Neural cell (in vitro differentiated cells): ENCODE results near the gene FLYWCH1. TPM values are rescaled to one million over a fixed set of nuclear protein-coding genes. Genes with fewer than 3 reads are reported as not detected.

Experiments used
- H2AFZ ChIP-seq: fragments of 200-600, 300-800 bp; sonication (generic), shearing (Covaris generic); 2 replicates; pipeline ENCODE4 v1.6.0; 2014; ENCODE audit warnings: low read depth, mild to moderate bottlenecking, antibody characterized with exemption, low read length, moderate library complexity
- H3F3A ChIP-seq: fragments of 200-600 bp; shearing (Covaris generic); 2 replicates; pipeline ENCODE4 v1.6.1; 2016; ENCODE audit warnings: mild to moderate bottlenecking, moderate library complexity, mixed read lengths, antibody characterized with exemption, low read length; ENCODE audit not compliant: insufficient read depth, poor library complexity, severe bottlenecking
- H3K27ac ChIP-seq: fragments of 200-600, 300-800 bp; sonication (generic), shearing (Covaris generic); 2 replicates; pipeline ENCODE4 v1.5.1; 2014; ENCODE audit warnings: mild to moderate bottlenecking, low read length, moderate library complexity
- H3K27me3 ChIP-seq: fragments of 300-800, 200-600 bp; sonication (generic), shearing (Covaris generic); 2 replicates; pipeline ENCODE4 v1.6.0; 2014; ENCODE audit warnings: mild to moderate bottlenecking, low read depth, low read length, moderate library complexity; ENCODE audit not compliant: insufficient read depth
- H3K36me3 ChIP-seq: fragments of 300-800, 200-600 bp; sonication (generic), shearing (Covaris generic); 2 replicates; pipeline ENCODE4 v1.5.1; 2014; ENCODE audit warnings: mild to moderate bottlenecking, antibody characterized with exemption, low read length, moderate library complexity; ENCODE audit not compliant: insufficient read depth
- H3K4me2 ChIP-seq: fragments of 300-800, 200-600 bp; sonication (generic), shearing (Covaris generic); 2 replicates; pipeline ENCODE4 v1.6.0; 2014; ENCODE audit warnings: mild to moderate bottlenecking, low read length
- H3K4me3 ChIP-seq: fragments of 300-800, 200-600 bp; sonication (generic), shearing (Covaris generic); 2 replicates; pipeline ENCODE4 v1.5.1; 2014; ENCODE audit warnings: mild to moderate bottlenecking, low read length, moderate library complexity
- H3K79me2 ChIP-seq: fragments of 200-600 bp; shearing (Covaris generic); replicated peaks from 2 replicates; pipeline ENCODE4 v1.6.0; 2014; ENCODE audit warnings: mild to moderate bottlenecking, low read length, moderate library complexity; ENCODE audit not compliant: insufficient read depth
- H3K9ac ChIP-seq: fragments of 300-800, 200-600 bp; sonication (generic), shearing (Covaris generic); 2 replicates; pipeline ENCODE4 v1.6.1; 2016; ENCODE audit warnings: mild to moderate bottlenecking, low read length, mixed read lengths
- H3K9me2 ChIP-seq: fragments of 200-600 bp; shearing (Covaris generic); 2 replicates; pipeline ENCODE4 v1.6.1; 2016; ENCODE audit warnings: mild to moderate bottlenecking, low read length, mixed read lengths; ENCODE audit not compliant: insufficient read depth
- H3K9me3 ChIP-seq: fragments of 200-600, 300-800 bp; sonication (generic), shearing (Covaris generic); 2 replicates; pipeline ENCODE4 v1.6.1; 2016; ENCODE audit warnings: mild to moderate bottlenecking, mixed run types, low read length, moderate library complexity, mixed read lengths
- H4K20me1 ChIP-seq: fragments of 200-600 bp; shearing (Covaris generic); 2 replicates; pipeline ENCODE4 v1.6.1; 2016; ENCODE audit warnings: mild to moderate bottlenecking, mixed run types; ENCODE audit not compliant: insufficient read depth
- CTCF ChIP-seq: fragments of 450-650 bp; IDR thresholded peaks from 2 replicates; pipeline ENCODE4 v1.5.1; 2014; ENCODE audit warnings: antibody characterized with exemption, mild to moderate bottlenecking, moderate library complexity; ENCODE audit not compliant: poor library complexity, severe bottlenecking
- EP300 ChIP-seq: fragments of 450-650 bp; conservative IDR thresholded peaks from 2 replicates; pipeline ENCODE4 v1.6.1; 2014; ENCODE audit warnings: antibody characterized with exemption, mild to moderate bottlenecking, moderate library complexity; ENCODE audit not compliant: poor library complexity, severe bottlenecking
- EZH2 ChIP-seq: fragments of 200-600, 300-800 bp; shearing (Covaris generic), sonication (generic); IDR thresholded peaks from 2 replicates; pipeline ENCODE4 v1.6.1; 2014; ENCODE audit warnings: antibody characterized with exemption, low read length, borderline replicate concordance, mild to moderate bottlenecking; ENCODE audit not compliant: insufficient read depth, poor library complexity, severe bottlenecking
- MXI1 ChIP-seq: fragments of 450-650 bp; conservative IDR thresholded peaks from 2 replicates; pipeline ENCODE4 v1.6.1; 2014; ENCODE audit warnings: antibody characterized with exemption, mild to moderate bottlenecking; ENCODE audit not compliant: poor library complexity, severe bottlenecking
- POLR2AphosphoS5 ChIP-seq: IDR thresholded peaks from 2 replicates; pipeline ENCODE4 v1.6.1; 2012
- RAD21 ChIP-seq: fragments of 450-650 bp; conservative IDR thresholded peaks from 2 replicates; pipeline ENCODE4 v1.6.1; 2014; ENCODE audit warnings: antibody characterized with exemption, mild to moderate bottlenecking, moderate library complexity
- REST ChIP-seq: IDR thresholded peaks from 2 replicates; pipeline ENCODE4 v1.6.1; 2012; ENCODE audit warnings: borderline replicate concordance
- SMC3 ChIP-seq: fragments of 450-650 bp; conservative IDR thresholded peaks from 2 replicates; pipeline ENCODE4 v1.6.1; 2014; ENCODE audit warnings: antibody characterized with exemption, mild to moderate bottlenecking, moderate library complexity; ENCODE audit not compliant: poor library complexity
- TAF1 ChIP-seq: IDR thresholded peaks from 2 replicates; pipeline ENCODE4 v1.6.1; 2012; ENCODE audit warnings: low read depth
- polyA plus RNA-seq: library from polyadenylated mRNA; depleted of rRNA; stranded (reverse); fragments of >200 nt; gene quantifications from 2 replicates; pipeline ENCODE4 v1.2.3, GENCODE V29; 2014

The FLYWCH1 gene
- polyA plus RNA-seq, 1 donor from 2014 or later, result 33.0 TPM

- H4K20me1 ChIP-seq, result no peaks in the 10 kb centered on the region
- no peaks in the 10 kb centered on the region for H3F3A ChIP-seq
- TF ChIP-seq TAF1 (no peak), EP300 (no peak), REST (no peak), SMC3 (no peak), RAD21 (no peak), MXI1 (no peak), EZH2 (no peak)
- H3K4me2 ChIP-seq, result no peak overlapping the region
- H3K27ac ChIP-seq, result no peak overlapping the region
- H3K9me3 ChIP-seq, result no peaks in the 10 kb centered on the region
- H3K9ac ChIP-seq, result no peak overlapping the region
- H3K79me2 ChIP-seq, result no peaks in the 10 kb centered on the region
- no peak overlapping the region for H3K4me3 ChIP-seq
- H3K9me2 ChIP-seq, result no peaks in the 10 kb centered on the region
- H3K27me3 ChIP-seq, result peaks cover 21% of the 10 kb centered on the region
- no peaks in the 10 kb centered on the region for H3K36me3 ChIP-seq
- H2AFZ ChIP-seq, result no peak overlapping the region
Observed at GRCh38 chr16:2874032-2874911, 37.5 kb upstream of the FLYWCH1 start.

GRCh38 chr16:2874912-2875362, 36.8 kb upstream of the FLYWCH1 start:
- H2AFZ ChIP-seq, result no peak overlapping the region
- no peak overlapping the region for H3K27ac ChIP-seq
- TF ChIP-seq SMC3 (peak; percentile 60), POLR2AphosphoS5 (no peak), CTCF (peak; percentile 71)
- no peaks in the 10 kb centered on the region for H3K79me2 ChIP-seq
- no peaks in the 10 kb centered on the region for H3F3A ChIP-seq
- no peaks in the 10 kb centered on the region for H3K9me3 ChIP-seq
- peaks cover 21% of the 10 kb centered on the region for H3K27me3 ChIP-seq
- H3K4me2 ChIP-seq, result no peak overlapping the region
- no peaks in the 10 kb centered on the region for H4K20me1 ChIP-seq
- no peak overlapping the region for H3K4me3 ChIP-seq
- no peaks in the 10 kb centered on the region for H3K36me3 ChIP-seq
- no peak overlapping the region for H3K9ac ChIP-seq
- no peaks in the 10 kb centered on the region for H3K9me2 ChIP-seq
